Vagina (tissue), 2 donors: ENCODE data around the gene PGLYRP4.

ENCODE experiments used
- CTCF ChIP-seq, 3 experiments: fragments of 450-650 bp in 2 of 3; fragments of 200-600 bp in 1 of 3; sonication (generic) in 1 of 3; IDR thresholded peaks; one replicate each; pipeline ENCODE4 v1.5.1; 2017 to 2019; ENCODE audit warnings: antibody characterized with exemption in 3 of 3, mild to moderate bottlenecking in 2 of 3, moderate library complexity in 2 of 3
- POLR2A ChIP-seq, 2 donors: fragments of 450-650 bp; IDR thresholded peaks; one replicate each; pipeline ENCODE4 v1.6.1; 2017; ENCODE audit warnings: antibody characterized with exemption in 2 of 2, mild to moderate bottlenecking in 2 of 2, moderate library complexity in 2 of 2
- POLR2AphosphoS5 ChIP-seq, 2 donors: sonication (generic); formaldehyde crosslinking; IDR thresholded peaks; one replicate each; pipeline ENCODE4 v1.9.0; 2017; ENCODE audit warnings: antibody characterized with exemption in 2 of 2, mild to moderate bottlenecking in 2 of 2, low read depth in 1 of 2; ENCODE audit not compliant: insufficient read depth in 1 of 2

- TF ChIP-seq CTCF (IDR thresholded peaks at IDR 0.05) (no peak), POLR2A (IDR thresholded peaks at IDR 0.05) (no peak), POLR2AphosphoS5 (IDR thresholded peaks at IDR 0.05; ENCODE audit: insufficient read depth in 1 of 2, low read depth in 1 of 2) (peak in 1 of 2 donors; percentile 20)
These were observed 55.7 kb downstream of the PGLYRP4 start for GRCh38 chr1:153292740-153293479.
